Measurements from ENCODE around the gene SPAG5.
"Not testable (repeated sequence)": the region's sequence is repeated elsewhere in the genome, so short reads cannot be mapped to it uniquely, and the experiment has no call there.

Gene SPAG5

DNA sequence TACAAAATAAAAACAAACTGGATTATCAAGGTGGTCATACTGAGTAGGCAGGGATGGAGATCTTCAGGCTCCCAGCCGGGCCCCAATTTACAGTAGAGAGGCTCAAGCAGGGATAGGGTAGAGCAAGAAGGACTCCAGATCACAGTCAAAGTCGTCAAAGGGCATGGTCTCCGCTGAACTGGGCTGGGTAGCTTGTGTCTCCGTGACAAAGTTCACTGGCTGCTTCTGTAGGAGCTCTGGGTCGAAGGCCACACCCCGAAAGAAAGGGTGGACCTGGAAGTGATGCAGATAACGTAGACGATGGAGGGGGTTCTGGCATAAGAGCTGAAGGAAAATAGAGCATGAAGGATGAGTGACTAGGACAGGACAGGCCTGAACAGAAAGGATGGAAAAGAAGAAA lies 11.6 kb upstream of the SPAG5 start:
- Histone ChIP-seq H3K36me3 (ENCODE audit: control insufficient read depth in 1 of 2, insufficient read depth in 2 of 2, low read length in 2 of 2) (peaks cover 20 to 34% of the 10 kb centered on the region in 2 donors), H3K27ac (ENCODE audit: low read depth, low read length) (no peak overlapping the region)

GRCh38 chr17:28604031-28604430 lies 5.2 kb upstream of the SPAG5 start:
- H3K4me3 ChIP-seq (ENCODE audit: low read depth in 1 of 2, low read length in 2 of 2); H3K36me3 ChIP-seq (ENCODE audit: control insufficient read depth in 1 of 2, insufficient read depth in 2 of 2, low read length in 2 of 2); H3K9me3 ChIP-seq (ENCODE audit: control insufficient read depth in 1 of 2, low read length in 2 of 2); H3K9ac ChIP-seq (ENCODE audit: low read depth in 1 of 2, low read length in 2 of 2); H3K27me3 ChIP-seq (ENCODE audit: control insufficient read depth in 1 of 2, insufficient read depth in 2 of 2, low read length in 2 of 2); H3K27ac ChIP-seq (ENCODE audit: low read depth, low read length); H3K4me1 ChIP-seq (ENCODE audit: control insufficient read depth in 1 of 2, insufficient read depth in 2 of 2, low read length in 2 of 2): not testable (repeated sequence)

More for the DNA sequence above, 11.6 kb upstream of the SPAG5 start:
- Histone ChIP-seq H3K9ac (ENCODE audit: low read depth in 1 of 2, low read length in 2 of 2) (no peak overlapping the region), H3K4me3 (ENCODE audit: low read depth in 1 of 2, low read length in 2 of 2) (no peak overlapping the region), H3K9me3 (ENCODE audit: control insufficient read depth in 1 of 2, low read length in 2 of 2) (no peaks in the 10 kb centered on the region), H3K4me1 (ENCODE audit: control insufficient read depth in 1 of 2, insufficient read depth in 2 of 2, low read length in 2 of 2) (peaks cover 17 to 26% of the 10 kb centered on the region in 2 donors), H3K27me3 (ENCODE audit: control insufficient read depth in 1 of 2, insufficient read depth in 2 of 2, low read length in 2 of 2) (no peaks in the 10 kb centered on the region)

DNA sequence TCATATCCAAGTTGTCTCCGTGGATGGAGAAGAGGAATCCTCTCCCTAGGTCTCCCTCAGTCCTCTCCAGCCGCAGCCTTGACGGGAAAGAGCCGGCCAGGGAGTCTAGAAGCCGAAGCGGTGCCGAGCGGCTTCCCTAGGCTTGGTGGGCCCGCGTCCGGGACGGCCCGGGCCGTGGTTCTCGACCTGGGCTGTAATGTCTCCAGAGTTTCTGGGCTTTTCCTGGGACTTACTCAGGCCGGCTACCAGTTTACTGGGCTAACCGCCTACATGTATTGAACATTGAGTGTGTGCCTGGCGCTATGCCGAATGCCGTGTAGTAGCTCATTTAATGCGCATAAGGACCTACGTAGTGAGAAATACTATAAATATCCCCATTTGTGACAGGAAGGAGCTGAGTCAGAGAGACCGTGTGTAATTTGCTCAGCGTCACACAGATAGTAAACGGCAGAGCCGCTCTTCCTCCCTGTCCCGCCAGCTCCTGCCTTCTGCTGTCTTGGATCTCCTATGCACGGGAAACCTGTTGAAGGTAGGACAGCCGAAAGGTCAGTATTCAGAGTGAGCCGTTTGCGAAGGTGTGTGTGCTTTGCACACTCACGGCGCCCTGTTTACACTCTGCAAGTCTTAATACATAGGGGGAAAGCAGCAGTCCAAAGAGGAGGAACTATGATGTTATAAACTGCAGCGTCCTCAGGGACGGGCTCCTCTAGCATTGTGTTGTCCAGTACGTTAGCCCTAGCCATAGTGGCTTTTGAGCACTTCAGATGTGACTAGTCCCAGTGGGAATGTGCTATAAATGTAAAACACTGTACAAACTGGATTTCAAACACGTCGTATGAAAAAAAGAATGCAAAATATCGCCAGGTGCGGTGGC lies 723 bp upstream of the SPAG5 start:
- H3K4me3 ChIP-seq (ENCODE audit: low read depth in 1 of 2, low read length in 2 of 2) = peak overlapping the region; percentile 75 to 76
- no peaks in the 10 kb centered on the region for H3K27me3 ChIP-seq (ENCODE audit: control insufficient read depth in 1 of 2, insufficient read depth in 2 of 2, low read length in 2 of 2)
- peak overlapping the region; percentile 93 to 96 for H3K9ac ChIP-seq (ENCODE audit: low read depth in 1 of 2, low read length in 2 of 2)
- peaks cover 12 to 19% of the 10 kb centered on the region in 2 donors for H3K4me1 ChIP-seq (ENCODE audit: control insufficient read depth in 1 of 2, insufficient read depth in 2 of 2, low read length in 2 of 2)
- no peaks in the 10 kb centered on the region for H3K36me3 ChIP-seq (ENCODE audit: control insufficient read depth in 1 of 2, insufficient read depth in 2 of 2, low read length in 2 of 2)
- H3K9me3 ChIP-seq (ENCODE audit: control insufficient read depth in 1 of 2, low read length in 2 of 2) = no peaks in the 10 kb centered on the region
- peak overlapping the region; percentile 86 for H3K27ac ChIP-seq (ENCODE audit: low read depth, low read length)

DNA sequence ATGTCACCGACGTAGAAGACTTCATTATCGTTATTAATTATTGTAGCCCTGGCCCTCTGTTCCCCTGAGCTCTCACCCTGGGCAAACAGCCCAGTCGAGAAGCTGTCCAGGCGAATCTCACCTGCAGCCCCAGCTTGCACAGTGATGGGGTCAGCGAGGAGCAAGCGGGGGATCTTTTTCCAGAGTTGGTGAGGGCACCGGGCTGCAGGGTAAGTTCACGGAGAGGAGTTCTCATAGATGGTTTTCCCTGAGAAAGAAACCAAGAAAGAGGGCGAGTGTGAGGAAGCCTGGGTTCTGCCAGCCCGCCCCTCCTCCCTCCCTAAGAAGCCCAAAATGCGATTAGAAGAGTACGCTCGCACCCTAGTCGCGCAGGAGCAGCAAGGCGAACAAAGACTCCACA lies 436 bp downstream of the SPAG5 start:
- H3K4me1 ChIP-seq (ENCODE audit: control insufficient read depth in 1 of 2, insufficient read depth in 2 of 2, low read length in 2 of 2) = peaks cover 12 to 19% of the 10 kb centered on the region in 2 donors
- H3K9ac ChIP-seq (ENCODE audit: low read depth in 1 of 2, low read length in 2 of 2) = peak overlapping the region; percentile 93 to 96
- H3K27ac ChIP-seq (ENCODE audit: low read depth, low read length) = no peak overlapping the region
- peak overlapping the region; percentile 75 to 76 for H3K4me3 ChIP-seq (ENCODE audit: low read depth in 1 of 2, low read length in 2 of 2)
- no peaks in the 10 kb centered on the region for H3K9me3 ChIP-seq (ENCODE audit: control insufficient read depth in 1 of 2, low read length in 2 of 2)
- no peaks in the 10 kb centered on the region for H3K27me3 ChIP-seq (ENCODE audit: control insufficient read depth in 1 of 2, insufficient read depth in 2 of 2, low read length in 2 of 2)
- H3K36me3 ChIP-seq (ENCODE audit: control insufficient read depth in 1 of 2, insufficient read depth in 2 of 2, low read length in 2 of 2) = no peaks in the 10 kb centered on the region

DNA sequence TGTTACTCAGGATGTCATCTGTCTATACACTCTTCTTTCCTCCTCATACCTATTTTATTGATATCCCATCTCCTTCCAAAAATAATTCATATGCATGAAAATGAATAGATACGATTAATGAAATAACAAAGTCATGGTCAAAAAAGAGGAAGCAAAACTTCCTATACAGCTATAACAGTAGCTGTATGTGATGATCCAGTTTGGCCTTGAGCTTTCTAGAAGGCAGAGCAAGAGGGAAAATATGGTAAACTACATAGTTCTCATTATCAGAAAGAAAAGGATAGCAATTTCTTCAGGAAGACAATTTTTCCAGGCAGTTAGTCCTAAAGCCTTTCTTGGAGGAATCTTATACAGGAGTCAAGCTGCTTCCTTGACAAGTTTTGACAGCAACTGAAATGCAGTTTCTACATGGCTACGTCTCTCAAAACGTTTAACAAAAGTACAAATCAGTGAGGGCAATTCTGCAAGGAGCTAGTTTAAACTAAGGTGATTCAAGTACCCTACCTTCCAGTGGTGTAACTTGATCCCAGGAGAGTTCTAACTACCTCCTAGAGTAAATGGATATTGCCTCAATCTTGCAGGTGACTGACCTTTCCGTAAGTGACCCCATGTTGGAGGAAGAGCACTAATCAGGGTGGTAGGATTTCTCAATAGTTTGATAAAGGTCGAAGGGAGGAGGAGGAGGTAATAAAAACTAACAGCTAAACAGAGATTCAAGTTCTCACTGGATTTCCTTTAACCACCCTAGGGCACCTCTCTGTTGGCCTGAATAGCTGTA lies 1.0 kb downstream of the SPAG5 start:
- Histone ChIP-seq H3K27me3 (ENCODE audit: control insufficient read depth in 1 of 2, insufficient read depth in 2 of 2, low read length in 2 of 2) (no peaks in the 10 kb centered on the region), H3K9ac (ENCODE audit: low read depth in 1 of 2, low read length in 2 of 2) (peak overlapping the region; percentile 93 to 96), H3K4me3 (ENCODE audit: low read depth in 1 of 2, low read length in 2 of 2) (peak overlapping the region; percentile 75 to 76), H3K36me3 (ENCODE audit: control insufficient read depth in 1 of 2, insufficient read depth in 2 of 2, low read length in 2 of 2) (peaks cover 0 to 2% of the 10 kb centered on the region in 2 donors), H3K27ac (ENCODE audit: low read depth, low read length) (no peak overlapping the region), H3K9me3 (ENCODE audit: control insufficient read depth in 1 of 2, low read length in 2 of 2) (no peaks in the 10 kb centered on the region), H3K4me1 (ENCODE audit: control insufficient read depth in 1 of 2, insufficient read depth in 2 of 2, low read length in 2 of 2) (peaks cover 12 to 19% of the 10 kb centered on the region in 2 donors)

DNA sequence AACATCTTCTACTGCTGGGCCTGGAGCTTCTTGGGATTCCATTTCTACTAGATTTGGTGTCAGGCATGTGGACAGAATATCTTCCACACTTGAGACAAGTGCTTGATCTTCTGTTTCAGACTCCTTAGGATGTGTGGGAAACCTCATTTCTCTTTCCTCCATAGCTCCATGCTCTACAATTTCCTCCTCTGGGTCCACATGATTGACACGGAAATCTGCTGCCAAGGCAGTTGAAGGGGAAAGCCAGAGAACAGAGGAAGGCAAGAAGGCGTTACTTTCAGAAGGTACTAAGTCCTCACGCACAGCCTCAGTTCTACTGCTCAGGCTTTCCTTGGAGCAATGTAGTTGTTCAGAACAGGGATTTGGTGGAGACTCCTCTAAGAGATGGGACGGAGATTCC lies 6.6 kb downstream of the SPAG5 start:
- peaks cover 9 to 29% of the 10 kb centered on the region in 2 donors for H3K36me3 ChIP-seq (ENCODE audit: control insufficient read depth in 1 of 2, insufficient read depth in 2 of 2, low read length in 2 of 2)
- H3K4me3 ChIP-seq (ENCODE audit: low read depth in 1 of 2, low read length in 2 of 2) = no peak overlapping the region

GRCh38 chr17:28585851-28586250 lies 13.0 kb downstream of the SPAG5 start:
- Histone ChIP-seq H3K4me1 (ENCODE audit: control insufficient read depth in 1 of 2, insufficient read depth in 2 of 2, low read length in 2 of 2) (no peaks in the 10 kb centered on the region), H3K27me3 (ENCODE audit: control insufficient read depth in 1 of 2, insufficient read depth in 2 of 2, low read length in 2 of 2) (no peaks in the 10 kb centered on the region), H3K9me3 (ENCODE audit: control insufficient read depth in 1 of 2, low read length in 2 of 2) (no peaks in the 10 kb centered on the region), H3K9ac (ENCODE audit: low read depth in 1 of 2, low read length in 2 of 2) (no peak overlapping the region), H3K36me3 (ENCODE audit: control insufficient read depth in 1 of 2, insufficient read depth in 2 of 2, low read length in 2 of 2) (peaks cover 25 to 54% of the 10 kb centered on the region in 2 donors), H3K4me3 (ENCODE audit: low read depth in 1 of 2, low read length in 2 of 2) (no peak overlapping the region), H3K27ac (ENCODE audit: low read depth, low read length) (no peak overlapping the region)

More for the DNA sequence above, 6.6 kb downstream of the SPAG5 start:
- Histone ChIP-seq H3K9ac (ENCODE audit: low read depth in 1 of 2, low read length in 2 of 2) (no peak overlapping the region), H3K27ac (ENCODE audit: low read depth, low read length) (no peak overlapping the region), H3K27me3 (ENCODE audit: control insufficient read depth in 1 of 2, insufficient read depth in 2 of 2, low read length in 2 of 2) (no peaks in the 10 kb centered on the region), H3K9me3 (ENCODE audit: control insufficient read depth in 1 of 2, low read length in 2 of 2) (no peaks in the 10 kb centered on the region), H3K4me1 (ENCODE audit: control insufficient read depth in 1 of 2, insufficient read depth in 2 of 2, low read length in 2 of 2) (no peaks in the 10 kb centered on the region)

DNA sequence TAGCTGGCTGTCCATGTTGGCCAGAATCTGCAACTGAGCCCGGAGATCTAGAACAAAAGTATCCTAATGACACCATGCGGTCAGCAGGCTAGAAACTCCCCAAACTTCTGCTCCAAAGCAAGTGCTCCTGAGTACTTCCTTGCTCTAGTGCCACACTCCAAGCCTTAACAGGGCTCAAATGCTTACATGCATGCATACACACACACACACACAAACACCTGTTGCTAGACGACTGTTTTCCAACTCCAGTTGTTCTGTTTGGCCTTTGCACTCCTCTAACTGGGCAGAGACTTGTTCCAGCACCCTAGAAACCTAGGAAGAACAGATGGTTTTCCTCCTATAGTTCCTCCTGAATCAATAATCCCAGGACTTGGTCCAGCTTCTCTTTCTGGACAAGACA lies 14.4 kb downstream of the SPAG5 start:
- Histone ChIP-seq H3K27ac (ENCODE audit: low read depth, low read length) (no peak overlapping the region), H3K4me1 (ENCODE audit: control insufficient read depth in 1 of 2, insufficient read depth in 2 of 2, low read length in 2 of 2) (no peaks in the 10 kb centered on the region), H3K9ac (ENCODE audit: low read depth in 1 of 2, low read length in 2 of 2) (no peak overlapping the region), H3K4me3 (ENCODE audit: low read depth in 1 of 2, low read length in 2 of 2) (no peak overlapping the region), H3K36me3 (ENCODE audit: control insufficient read depth in 1 of 2, insufficient read depth in 2 of 2, low read length in 2 of 2) (peaks cover 25 to 61% of the 10 kb centered on the region in 2 donors), H3K9me3 (ENCODE audit: control insufficient read depth in 1 of 2, low read length in 2 of 2) (no peaks in the 10 kb centered on the region), H3K27me3 (ENCODE audit: control insufficient read depth in 1 of 2, insufficient read depth in 2 of 2, low read length in 2 of 2) (no peaks in the 10 kb centered on the region)

DNA sequence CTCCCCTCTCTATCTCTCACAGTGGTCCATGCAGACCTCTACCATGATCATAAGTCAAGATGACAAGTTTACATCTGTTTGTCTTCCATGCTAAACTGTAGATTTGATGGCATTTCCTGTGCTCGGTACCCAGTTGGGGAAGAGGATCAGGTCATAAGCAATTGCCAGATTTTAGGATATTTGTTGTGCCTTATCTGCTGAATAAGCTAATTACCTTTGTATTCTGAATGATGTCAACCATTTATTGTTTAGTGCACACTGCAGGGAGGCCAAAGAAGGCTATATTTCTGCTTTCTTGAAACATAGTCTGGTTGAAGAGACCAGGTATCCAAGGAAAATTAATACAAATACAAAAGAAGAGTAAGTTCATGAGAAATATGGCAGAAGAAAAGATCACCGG lies 16.3 kb downstream of the SPAG5 start:
- Histone ChIP-seq H3K9me3 (ENCODE audit: control insufficient read depth in 1 of 2, low read length in 2 of 2) (no peaks in the 10 kb centered on the region), H3K9ac (ENCODE audit: low read depth in 1 of 2, low read length in 2 of 2) (no peak overlapping the region), H3K27ac (ENCODE audit: low read depth, low read length) (no peak overlapping the region), H3K36me3 (ENCODE audit: control insufficient read depth in 1 of 2, insufficient read depth in 2 of 2, low read length in 2 of 2) (peaks cover 25 to 69% of the 10 kb centered on the region in 2 donors), H3K27me3 (ENCODE audit: control insufficient read depth in 1 of 2, insufficient read depth in 2 of 2, low read length in 2 of 2) (no peaks in the 10 kb centered on the region), H3K4me1 (ENCODE audit: control insufficient read depth in 1 of 2, insufficient read depth in 2 of 2, low read length in 2 of 2) (peaks cover 0 to under 1% of the 10 kb centered on the region in 2 donors), H3K4me3 (ENCODE audit: low read depth in 1 of 2, low read length in 2 of 2) (no peak overlapping the region)

DNA sequence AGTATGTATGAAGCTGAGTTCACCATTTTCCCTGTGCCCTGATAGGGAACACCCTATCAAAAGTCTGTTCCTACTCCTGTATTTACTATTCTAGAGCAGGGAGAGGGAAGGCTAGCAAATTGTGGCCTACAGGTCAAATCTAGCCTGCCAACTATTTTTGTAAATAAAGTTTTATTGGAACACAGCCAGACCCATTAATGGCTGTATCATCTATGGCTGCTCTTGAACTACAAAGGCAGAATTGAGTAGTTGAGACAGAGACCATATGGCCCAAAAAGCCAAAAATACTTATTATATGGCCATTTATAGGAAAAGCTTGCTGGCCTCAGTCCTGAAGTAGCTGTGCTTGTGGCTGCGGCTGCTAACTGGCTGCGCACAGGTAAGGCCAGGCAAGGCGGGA lies 17.9 kb downstream of the SPAG5 start:
- no peak overlapping the region for H3K27ac ChIP-seq (ENCODE audit: low read depth, low read length)
- H3K36me3 ChIP-seq (ENCODE audit: control insufficient read depth in 1 of 2, insufficient read depth in 2 of 2, low read length in 2 of 2) = peaks cover 22 to 65% of the 10 kb centered on the region in 2 donors
- no peak overlapping the region for H3K4me3 ChIP-seq (ENCODE audit: low read depth in 1 of 2, low read length in 2 of 2)

More for the DNA sequence above, 17.9 kb downstream of the SPAG5 start:
- Histone ChIP-seq H3K4me1 (ENCODE audit: control insufficient read depth in 1 of 2, insufficient read depth in 2 of 2, low read length in 2 of 2) (peaks cover 0 to 10% of the 10 kb centered on the region in 2 donors), H3K27me3 (ENCODE audit: control insufficient read depth in 1 of 2, insufficient read depth in 2 of 2, low read length in 2 of 2) (no peaks in the 10 kb centered on the region), H3K9me3 (ENCODE audit: control insufficient read depth in 1 of 2, low read length in 2 of 2) (no peaks in the 10 kb centered on the region), H3K9ac (ENCODE audit: low read depth in 1 of 2, low read length in 2 of 2) (no peak overlapping the region)
